CD4-positive, alpha-beta T cell (primary cell): ENCODE measurements around the gene MRPS26. TPM values are rescaled to one million over a fixed set of nuclear protein-coding genes. Genes with fewer than 3 reads are reported as not detected.
"Not testable (repeated sequence)": the region's sequence is repeated elsewhere in the genome, so short reads cannot be mapped to it uniquely, and the experiment has no call there.

ENCODE experiments used
- ATAC-seq: fragments of 200-7000 bp; cut with Tn5 transposase; one replicate; pipeline ENCODE4 v1.10.0; 2022; ENCODE audit warnings: mild to moderate bottlenecking; ENCODE audit not compliant: poor library complexity
- CTCF ChIA-PET: fragments of 350-600 bp; sonication (Branson Sonifier 250); formaldehyde crosslinking; loops from one replicate; lab custom pipeline; 2021; ENCODE audit warnings: antibody characterized with exemption, inconsistent platforms; lab: Charles Lee
- POLR2A ChIA-PET: fragments of 350-600 bp; sonication (Branson Sonifier 250); formaldehyde crosslinking; loops from one replicate; lab custom pipeline; 2021; ENCODE audit warnings: antibody characterized with exemption, inconsistent platforms; lab: Charles Lee
- DNase-seq, 14 experiments: peaks; one replicate each; pipeline ENCODE4 v3.0.0-alpha.2; 2013 to 2020; ENCODE audit warnings: mixed read lengths in 2 of 14
- H3K27ac ChIP-seq, 2 donors: one replicate each; pipeline versions ENCODE4 v1.5.1 to v1.7.0; 2013; ENCODE audit warnings: low read length in 2 of 2, low read depth in 1 of 2, mild to moderate bottlenecking in 1 of 2
- H3K27me3 ChIP-seq, 2 experiments: 1 replicate in 1 of 2; 2 replicates in 1 of 2; pipeline versions ENCODE4 v1.6.1 to v1.7.0; 2013; ENCODE audit warnings: low read length in 2 of 2, control low read depth in 1 of 2, mild to moderate bottlenecking in 1 of 2, moderate library complexity in 1 of 2; ENCODE audit not compliant: insufficient read depth in 2 of 2, control insufficient read depth in 1 of 2
- H3K36me3 ChIP-seq: one replicate; pipeline ENCODE4 v1.6.1; 2013; ENCODE audit warnings: low read length, control low read depth; ENCODE audit not compliant: insufficient read depth
- H3K4me1 ChIP-seq: one replicate; pipeline ENCODE4 v1.6.1; 2013; ENCODE audit warnings: low read length, control low read depth; ENCODE audit not compliant: insufficient read depth
- H3K4me3 ChIP-seq: one replicate; pipeline ENCODE4 v1.5.1; 2013; ENCODE audit warnings: mild to moderate bottlenecking, low read length, moderate library complexity
- H3K9me3 ChIP-seq, 2 experiments: 1 replicate in 1 of 2; 2 replicates in 1 of 2; pipeline versions ENCODE4 v1.6.1 to v1.7.0; 2013; ENCODE audit warnings: low read length in 2 of 2, mild to moderate bottlenecking in 2 of 2, control low read depth in 1 of 2, moderate library complexity in 1 of 2; ENCODE audit not compliant: control insufficient read depth in 1 of 2, insufficient read depth in 1 of 2
- H3K27ac Mint-ChIP-seq: one replicate; pipeline ENCODE4 v1.8.0; 2020; ENCODE audit warnings: mixed read lengths
- H3K27me3 Mint-ChIP-seq: one replicate; pipeline ENCODE4 v1.8.0; 2021; ENCODE audit warnings: mixed read lengths
- H3K36me3 Mint-ChIP-seq: one replicate; pipeline ENCODE4 v1.8.0; 2021; ENCODE audit warnings: low read depth, mixed read lengths
- H3K4me1 Mint-ChIP-seq: one replicate; pipeline ENCODE4 v1.8.0; 2021; ENCODE audit warnings: low read depth, mixed read lengths
- H3K4me3 Mint-ChIP-seq: one replicate; pipeline ENCODE4 v1.8.0; 2020; ENCODE audit warnings: mild to moderate bottlenecking, mixed read lengths
- H3K9me3 Mint-ChIP-seq: one replicate; pipeline ENCODE4 v1.8.0; 2020; ENCODE audit warnings: mixed read lengths
- intact Hi-C, 2 experiments: fragments of 100-400 bp; cut with DNase I in 1 of 2; cut with micrococcal nuclease in 1 of 2; formaldehyde crosslinking; loops; one replicate each; pipeline versions ENCODE4 v1.15.1 to v1.9.0; 2023 to 2025; cut with DNase I, micrococcal nuclease
- total RNA-seq, 174 experiments: library from RNA in 2 of 174; stranded (reverse) in 2 of 174; gene quantifications; one replicate each; pipeline ENCODE4 v1.2.3 and lab custom pipeline; 2021 to 2026
- TF ChIP-seq, protein P1 (sequence below): fragments of 200-600 bp; IDR thresholded peaks from one replicate; pipeline ENCODE4 v1.8.0; 2022; ENCODE audit warnings: antibody characterized with exemption, mild to moderate bottlenecking

MRPS26 gene
- total RNA-seq, 2 experiments from 2014 or later: 19.3 to 22.7 TPM

DNA sequence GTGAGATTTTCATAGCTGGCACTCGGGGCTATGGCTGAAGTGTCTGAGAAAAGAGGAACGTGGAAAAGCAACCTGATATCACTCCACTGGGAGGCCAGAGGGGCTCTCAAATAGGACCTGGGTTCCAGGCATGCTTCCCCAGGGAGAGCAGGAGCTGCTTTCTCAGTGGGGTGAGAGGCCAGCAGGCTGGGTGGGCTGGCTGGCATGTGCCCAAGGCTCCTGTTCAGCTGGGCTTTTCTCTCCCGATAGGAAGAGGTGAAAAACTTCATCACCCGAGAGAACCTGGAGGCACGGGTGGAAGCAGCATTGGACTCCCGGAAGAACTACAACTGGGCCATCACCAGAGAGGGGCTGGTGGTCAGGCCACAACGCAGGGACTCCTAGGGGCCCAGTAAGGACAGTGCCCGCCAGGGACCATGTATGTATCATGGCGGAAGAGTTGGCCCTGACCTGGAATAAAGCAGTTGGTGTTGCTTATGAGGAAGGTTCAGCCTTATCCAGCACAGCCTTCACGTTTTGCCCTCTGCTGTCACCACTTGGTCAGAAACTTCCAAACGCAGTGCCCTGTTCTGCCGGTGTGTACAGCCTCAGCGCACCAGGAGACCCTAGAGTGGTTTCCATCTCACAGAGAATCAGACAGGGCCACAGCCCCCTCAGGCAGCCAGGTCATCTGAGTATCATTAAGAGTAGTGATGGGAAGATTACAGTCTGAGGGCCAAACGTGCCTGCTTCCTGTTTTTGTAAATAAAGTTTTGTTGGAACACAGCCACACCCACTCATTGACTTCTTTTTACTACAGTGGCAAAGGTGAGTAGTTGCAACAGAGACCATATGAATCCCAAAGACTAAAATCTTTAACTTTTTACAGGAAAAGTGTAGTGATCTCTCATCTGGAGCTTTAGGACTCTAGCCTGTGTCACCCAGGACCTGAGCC, 1.9 kb downstream of the MRPS26 start:
- H3K4me1 Mint-ChIP-seq: peaks cover 21% of the 10 kb centered on the region
- no peak for ATAC-seq
- Histone ChIP-seq H3K27ac (no peak overlapping the region), H3K9me3 (no peaks in the 10 kb centered on the region), H3K4me1 (peaks cover 27% of the 10 kb centered on the region), H3K36me3 (peaks cover 24% of the 10 kb centered on the region), H3K27me3 (no peaks in the 10 kb centered on the region), H3K4me3 (no peak overlapping the region)
- no peaks in the 10 kb centered on the region for H3K27me3 Mint-ChIP-seq
- peaks cover 41% of the 10 kb centered on the region for H3K36me3 Mint-ChIP-seq
- DNase-seq: no peak
- TF ChIP-seq, protein P1, sequence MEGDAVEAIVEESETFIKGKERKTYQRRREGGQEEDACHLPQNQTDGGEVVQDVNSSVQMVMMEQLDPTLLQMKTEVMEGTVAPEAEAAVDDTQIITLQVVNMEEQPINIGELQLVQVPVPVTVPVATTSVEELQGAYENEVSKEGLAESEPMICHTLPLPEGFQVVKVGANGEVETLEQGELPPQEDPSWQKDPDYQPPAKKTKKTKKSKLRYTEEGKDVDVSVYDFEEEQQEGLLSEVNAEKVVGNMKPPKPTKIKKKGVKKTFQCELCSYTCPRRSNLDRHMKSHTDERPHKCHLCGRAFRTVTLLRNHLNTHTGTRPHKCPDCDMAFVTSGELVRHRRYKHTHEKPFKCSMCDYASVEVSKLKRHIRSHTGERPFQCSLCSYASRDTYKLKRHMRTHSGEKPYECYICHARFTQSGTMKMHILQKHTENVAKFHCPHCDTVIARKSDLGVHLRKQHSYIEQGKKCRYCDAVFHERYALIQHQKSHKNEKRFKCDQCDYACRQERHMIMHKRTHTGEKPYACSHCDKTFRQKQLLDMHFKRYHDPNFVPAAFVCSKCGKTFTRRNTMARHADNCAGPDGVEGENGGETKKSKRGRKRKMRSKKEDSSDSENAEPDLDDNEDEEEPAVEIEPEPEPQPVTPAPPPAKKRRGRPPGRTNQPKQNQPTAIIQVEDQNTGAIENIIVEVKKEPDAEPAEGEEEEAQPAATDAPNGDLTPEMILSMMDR: no peak
- ChIA-PET CTCF (no interaction called here), POLR2A (no interaction called here)
- peak overlapping the region; percentile 14 for H3K27ac Mint-ChIP-seq
- no peaks in the 10 kb centered on the region for H3K9me3 Mint-ChIP-seq
- H3K4me3 Mint-ChIP-seq: peak overlapping the region; percentile 66
- intact Hi-C loops: loop anchor here in 1 of 2 experiments (5.0 to 10.0 kb wide), 4 partner anchors 157 to 360 kb away; partner anchors contain the start of genes DDRGK1, DNAAF9, ITPA and PTPRA

DNA sequence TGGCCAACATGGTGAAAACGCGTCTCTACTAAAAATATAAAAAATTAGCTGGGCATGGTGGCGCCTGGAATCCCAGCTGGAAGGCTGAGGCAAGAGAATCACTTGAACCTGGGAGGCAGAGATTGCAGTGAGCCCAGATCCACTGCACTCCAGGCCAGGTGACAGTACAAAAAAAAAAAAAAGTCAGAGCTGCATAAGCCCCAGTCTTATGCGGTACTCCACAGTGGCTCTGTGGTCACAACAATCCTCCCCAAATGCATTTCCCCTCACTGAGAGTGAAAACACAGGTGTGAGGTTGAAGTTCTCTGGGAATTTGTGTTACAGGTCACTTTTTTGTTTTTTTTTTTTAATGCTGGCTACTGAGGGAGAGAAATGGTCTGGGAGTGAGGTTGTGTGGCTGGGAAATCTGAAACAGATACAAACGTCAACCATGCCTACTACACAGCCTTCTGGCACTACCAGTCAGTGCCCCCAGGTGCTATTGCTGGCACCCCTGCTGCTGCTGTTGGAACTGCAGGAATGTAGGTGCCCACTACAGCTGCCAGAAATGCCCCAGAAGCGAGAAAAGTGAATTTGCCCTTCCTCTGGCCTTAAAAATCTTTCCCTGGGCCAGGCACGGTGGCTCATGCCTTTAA, 5.7 kb downstream of the MRPS26 start:
- no peak overlapping the region for H3K4me3 Mint-ChIP-seq
- peaks cover 18% of the 10 kb centered on the region for H3K4me1 ChIP-seq
- H3K4me3 ChIP-seq: no peak overlapping the region
- intact Hi-C loops: loop anchor here in 1 of 2 experiments (10.0 kb wide), 1 partner anchor 163 kb away; no protein-coding TSS in a partner anchor
- H3K9me3 Mint-ChIP-seq: no peaks in the 10 kb centered on the region
- H3K27ac Mint-ChIP-seq: no peak overlapping the region
- ChIA-PET CTCF (no interaction called here), POLR2A (no interaction called here)
- peak; percentile 47 for ATAC-seq
- peaks cover 18% of the 10 kb centered on the region for H3K4me1 Mint-ChIP-seq
- peaks cover 24% of the 10 kb centered on the region for H3K36me3 ChIP-seq
- no peak overlapping the region for H3K27ac ChIP-seq
- H3K9me3 ChIP-seq: no peaks in the 10 kb centered on the region
- no peaks in the 10 kb centered on the region for H3K27me3 Mint-ChIP-seq
- H3K27me3 ChIP-seq: no peaks in the 10 kb centered on the region
- no peak for DNase-seq
- TF ChIP-seq, protein P1: no peak
- H3K36me3 Mint-ChIP-seq: peaks cover 34% of the 10 kb centered on the region

DNA sequence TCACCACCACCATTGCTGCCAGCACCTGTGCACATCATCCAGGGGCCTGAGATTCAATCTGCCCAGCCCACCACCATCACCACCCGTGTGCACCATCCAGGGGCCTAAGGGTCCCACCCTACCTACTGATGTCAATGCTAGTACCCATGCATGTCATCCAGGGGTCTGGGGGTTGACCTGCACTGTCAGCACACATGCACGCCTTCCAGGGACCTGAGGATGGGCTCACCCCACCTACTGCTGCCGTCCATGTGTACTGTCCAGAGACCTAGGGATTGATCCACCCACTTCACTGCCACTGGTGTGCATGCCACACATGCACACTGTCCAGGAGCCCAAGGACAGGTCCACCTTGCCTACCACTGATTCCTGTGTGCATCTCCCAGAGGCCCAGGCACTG, 13.6 kb downstream of the MRPS26 start:
- Histone ChIP-seq H3K36me3 (no peaks in the 10 kb centered on the region), H3K27ac (no peak overlapping the region), H3K4me3 (no peak overlapping the region), H3K9me3 (no peaks in the 10 kb centered on the region), H3K27me3 (no peaks in the 10 kb centered on the region), H3K4me1 (no peaks in the 10 kb centered on the region)
- ATAC-seq (no peak), DNase-seq (no peak)
- Mint-ChIP-seq H3K4me3 (no peak overlapping the region), H3K4me1 (peaks cover 14% of the 10 kb centered on the region), H3K27ac (no peak overlapping the region), H3K27me3 (no peaks in the 10 kb centered on the region), H3K9me3 (no peaks in the 10 kb centered on the region), H3K36me3 (no peaks in the 10 kb centered on the region)
- intact Hi-C loops: loop anchor here in 1 of 2 experiments (10.0 kb wide), 1 partner anchor 155 kb away; no protein-coding TSS in a partner anchor
- TF ChIP-seq, protein P1: no peak
- CTCF ChIA-PET: interaction anchor here (0.6 kb wide), 1 partner anchor 257 kb away, joined by 5 read pairs; no protein-coding TSS in a partner anchor
- POLR2A ChIA-PET: no interaction called here

DNA sequence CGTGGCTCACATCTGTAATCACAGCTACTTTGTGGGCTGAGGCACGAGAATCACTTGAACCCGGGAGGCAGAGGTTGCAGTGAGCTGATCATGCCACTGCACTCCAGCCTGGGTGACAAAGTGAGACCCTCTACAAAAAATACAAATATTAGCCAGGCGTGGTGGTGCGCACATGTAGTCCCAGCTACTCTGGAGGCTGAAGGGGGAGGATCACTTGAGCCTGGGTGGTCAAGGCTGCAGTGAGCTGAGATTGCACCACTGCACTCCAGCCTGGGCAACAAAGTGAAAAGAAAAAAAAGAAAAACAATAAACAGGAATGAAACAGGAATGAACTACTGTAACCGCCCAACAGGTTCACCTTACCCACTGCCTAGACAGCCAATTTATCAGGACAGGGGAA, 18.3 kb downstream of the MRPS26 start:
- H3K27me3 Mint-ChIP-seq, H3K9me3 Mint-ChIP-seq, H3K36me3 ChIP-seq, DNase-seq, H3K27ac ChIP-seq, ATAC-seq, H3K4me1 ChIP-seq, CTCF ChIA-PET, H3K27ac Mint-ChIP-seq, POLR2A ChIA-PET, H3K27me3 ChIP-seq, intact Hi-C loops, H3K4me3 Mint-ChIP-seq, H3K36me3 Mint-ChIP-seq, H3K4me3 ChIP-seq, H3K9me3 ChIP-seq: not testable (repeated sequence)
- H3K4me1 Mint-ChIP-seq: peaks cover 33% of the 10 kb centered on the region
